Umbilical cord (tissue), 2 donors: Measurements from ENCODE around the gene SLC6A19. TPM values are rescaled to one million over a fixed set of nuclear protein-coding genes. Genes with fewer than 3 reads are reported as not detected.

Experiments
- DNase-seq: peaks from one replicate; pipeline ENCODE4 v3.0.0-alpha.2; 2015; ENCODE audit warnings: low spot score
- total RNA-seq: library from RNA; depleted of rRNA; stranded (reverse); fragments of >200 nt; gene quantifications from one replicate; pipeline ENCODE4 v1.2.3, GENCODE V29; 2014; ENCODE audit warnings: low replicate concordance; ENCODE audit not compliant: insufficient read depth

SLC6A19 gene
- total RNA-seq, 1 donor from 2014 or later, result 0.48 TPM

GRCh38 chr5:1242733-1243486, 41.5 kb downstream of the SLC6A19 start:
- DNase-seq, result no peak

- DNase-seq, result no peak
These were observed 42.2 kb downstream of the SLC6A19 start for GRCh38 chr5:1243487-1244130.

GRCh38 chr5:1244255-1244654, 42.9 kb downstream of the SLC6A19 start:
- no peak for DNase-seq

- no peak for DNase-seq
These were observed 43.6 kb downstream of the SLC6A19 start for GRCh38 chr5:1244976-1245375.

GRCh38 chr5:1245905-1246576, 44.6 kb downstream of the SLC6A19 start:
- DNase-seq, result no peak

GRCh38 chr5:1246711-1247431, 45.5 kb downstream of the SLC6A19 start:
- peak; percentile 28 for DNase-seq

- no peak for DNase-seq
These were observed 46.4 kb downstream of the SLC6A19 start for GRCh38 chr5:1247811-1248210.

- no peak for DNase-seq
These were observed 48.2 kb downstream of the SLC6A19 start for GRCh38 chr5:1249366-1250280.

GRCh38 chr5:1251678-1252580, 50.5 kb downstream of the SLC6A19 start:
- no peak for DNase-seq

GRCh38 chr5:1252681-1253080, 51.3 kb downstream of the SLC6A19 start:
- DNase-seq, result no peak

- no peak for DNase-seq
These were observed 52.2 kb downstream of the SLC6A19 start for GRCh38 chr5:1253456-1254105.

GRCh38 chr5:1254196-1254595, 52.8 kb downstream of the SLC6A19 start:
- no peak for DNase-seq

GRCh38 chr5:1255081-1255561, 53.7 kb downstream of the SLC6A19 start:
- no peak for DNase-seq

- no peak for DNase-seq
These were observed 55.4 kb downstream of the SLC6A19 start for GRCh38 chr5:1256776-1257175.

- no peak for DNase-seq
These were observed 56.0 kb downstream of the SLC6A19 start for GRCh38 chr5:1257363-1257762.

GRCh38 chr5:1257841-1258240, 56.4 kb downstream of the SLC6A19 start:
- no peak for DNase-seq

- no peak for DNase-seq
These were observed 58.5 kb downstream of the SLC6A19 start for GRCh38 chr5:1259806-1260480.

GRCh38 chr5:1261643-1262042, 60.2 kb downstream of the SLC6A19 start:
- DNase-seq, result no peak

GRCh38 chr5:1262381-1262780, 61.0 kb downstream of the SLC6A19 start:
- no peak for DNase-seq
